ENCODE data around the gene SQSTM1. TPM values are rescaled to one million over a fixed set of nuclear protein-coding genes. Genes with fewer than 3 reads are reported as not detected.

Gene SQSTM1
- total and polyA plus RNA-seq, 2 of the 8 experiments (the other 6 are each of a cell fraction or from before 2014, with no cell fraction given) = 78.6 to 110 TPM

- TF ChIP-seq, protein P1, sequence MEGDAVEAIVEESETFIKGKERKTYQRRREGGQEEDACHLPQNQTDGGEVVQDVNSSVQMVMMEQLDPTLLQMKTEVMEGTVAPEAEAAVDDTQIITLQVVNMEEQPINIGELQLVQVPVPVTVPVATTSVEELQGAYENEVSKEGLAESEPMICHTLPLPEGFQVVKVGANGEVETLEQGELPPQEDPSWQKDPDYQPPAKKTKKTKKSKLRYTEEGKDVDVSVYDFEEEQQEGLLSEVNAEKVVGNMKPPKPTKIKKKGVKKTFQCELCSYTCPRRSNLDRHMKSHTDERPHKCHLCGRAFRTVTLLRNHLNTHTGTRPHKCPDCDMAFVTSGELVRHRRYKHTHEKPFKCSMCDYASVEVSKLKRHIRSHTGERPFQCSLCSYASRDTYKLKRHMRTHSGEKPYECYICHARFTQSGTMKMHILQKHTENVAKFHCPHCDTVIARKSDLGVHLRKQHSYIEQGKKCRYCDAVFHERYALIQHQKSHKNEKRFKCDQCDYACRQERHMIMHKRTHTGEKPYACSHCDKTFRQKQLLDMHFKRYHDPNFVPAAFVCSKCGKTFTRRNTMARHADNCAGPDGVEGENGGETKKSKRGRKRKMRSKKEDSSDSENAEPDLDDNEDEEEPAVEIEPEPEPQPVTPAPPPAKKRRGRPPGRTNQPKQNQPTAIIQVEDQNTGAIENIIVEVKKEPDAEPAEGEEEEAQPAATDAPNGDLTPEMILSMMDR (IDR thresholded peaks at IDR 0.05; ENCODE audit: control extremely low read depth in 1 of 3, insufficient read depth in 1 of 3, low read depth in 1 of 3, low read length in 3 of 3) = no peak
- TF ChIP-seq JUND (IDR thresholded peaks at IDR 0.05; ENCODE audit: low read length) (no peak), TEAD4 (IDR thresholded peaks at IDR 0.05; ENCODE audit: low read depth, low read length) (no peak), HDAC6 (IDR thresholded peaks at IDR 0.05; ENCODE audit: low read depth, low read length) (no peak), ZNF274 (IDR thresholded peaks at IDR 0.05; ENCODE audit: borderline replicate concordance, extremely low read depth, low read length) (no peak), CBX5 (IDR thresholded peaks at IDR 0.05; ENCODE audit: low read depth, low read length) (no peak), BRCA1 (IDR thresholded peaks at IDR 0.05; ENCODE audit: low read depth, low read length) (no peak), SUZ12 (IDR thresholded peaks at IDR 0.05; ENCODE audit: low read length) (no peak)
Observed at GRCh38 chr5:179802207-179802883, 18.4 kb upstream of the SQSTM1 start (continued).

Measured in H1 (cell line).